ENCODE measurements around the gene GNAI3.
"Not testable (repeated sequence)": the region's sequence is repeated elsewhere in the genome, so short reads cannot be mapped to it uniquely, and the experiment has no call there.

GNAI3 gene

DNA sequence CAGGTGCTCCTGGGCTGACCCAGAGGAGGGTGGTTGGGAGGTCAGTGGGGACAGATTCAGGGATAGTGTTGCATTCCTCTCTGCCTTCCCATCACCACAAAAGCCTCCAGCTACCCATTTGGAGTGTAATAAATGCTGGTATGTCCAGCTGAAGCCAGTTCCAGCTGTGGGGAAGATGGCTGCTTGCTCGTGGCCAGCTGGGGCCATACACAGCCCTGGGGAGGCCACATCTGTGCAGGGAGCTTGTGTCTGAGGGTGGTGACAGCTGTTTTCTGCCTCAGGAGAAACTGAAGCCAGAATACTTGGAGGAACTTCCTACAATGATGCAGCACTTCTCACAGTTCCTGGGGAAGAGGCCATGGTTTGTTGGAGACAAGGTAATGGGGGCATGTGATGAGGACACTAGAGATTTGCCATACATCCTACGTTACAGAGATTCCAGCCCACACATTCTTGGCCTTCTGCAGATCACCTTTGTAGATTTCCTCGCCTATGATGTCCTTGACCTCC is 110.2 kb downstream of the GNAI3 start:
- DNase-seq = no peak
- Histone ChIP-seq H3K36me3 (no peaks in the 10 kb centered on the region), H3K9me3 (ENCODE audit: severe bottlenecking) (no peaks in the 10 kb centered on the region), H3K4me3 (ENCODE audit: low read depth, low read length) (no peak overlapping the region), H3K27ac (no peak overlapping the region), H3K27me3 (ENCODE audit: insufficient read depth, low read depth, severe bottlenecking) (no peaks in the 10 kb centered on the region)
- no peak for TF ChIP-seq CTCF (IDR thresholded peaks at IDR 0.05; ENCODE audit: low read depth, low read length)

GRCh38 chr1:109659145-109659544 is 110.7 kb downstream of the GNAI3 start:
- no peaks in the 10 kb centered on the region for H3K27me3 ChIP-seq (ENCODE audit: insufficient read depth, low read depth, severe bottlenecking)
- no peaks in the 10 kb centered on the region for H3K36me3 ChIP-seq
- no peak overlapping the region for H3K27ac ChIP-seq
- no peak overlapping the region for H3K4me3 ChIP-seq (ENCODE audit: low read depth, low read length)
- TF ChIP-seq CTCF (IDR thresholded peaks at IDR 0.05; ENCODE audit: low read depth, low read length) = no peak
- no peak for DNase-seq
- no peaks in the 10 kb centered on the region for H3K9me3 ChIP-seq (ENCODE audit: severe bottlenecking)

DNA sequence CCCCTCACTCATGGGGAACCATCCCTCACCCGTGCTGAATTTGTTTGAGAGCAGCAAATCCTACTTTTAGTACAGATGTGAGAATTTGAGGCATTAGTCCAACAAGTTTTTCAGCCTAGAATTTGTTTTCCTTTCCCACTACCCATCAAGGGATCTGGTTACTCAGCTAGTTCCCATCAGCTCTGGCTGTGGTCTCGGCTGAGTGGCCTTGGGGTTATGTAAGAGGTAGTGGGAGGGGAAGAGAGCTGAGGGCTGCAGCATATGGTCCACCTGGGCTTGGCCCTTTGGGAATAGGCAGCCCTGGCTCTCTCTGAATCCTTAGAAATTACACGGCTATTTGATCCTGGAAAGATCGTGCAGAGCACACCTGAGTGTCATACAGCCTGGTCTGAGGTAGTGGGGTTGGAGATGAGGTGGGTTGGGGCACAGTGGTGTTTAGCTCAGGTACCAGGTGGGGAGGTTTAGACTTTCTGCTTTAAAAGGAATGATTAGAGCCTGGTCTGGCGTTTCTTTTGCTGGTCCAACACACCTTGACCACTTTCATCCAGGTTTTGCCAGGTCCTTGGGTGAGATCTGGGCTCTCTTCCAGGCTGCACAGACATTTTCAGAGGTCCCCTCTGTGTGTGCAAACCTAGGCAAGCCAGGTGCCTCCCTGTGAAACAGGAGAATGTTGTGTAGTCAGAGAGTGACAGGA is 111.7 kb downstream of the GNAI3 start:
- Histone ChIP-seq H3K4me3 (ENCODE audit: low read depth, low read length) (no peak overlapping the region), H3K9me3 (ENCODE audit: severe bottlenecking) (no peaks in the 10 kb centered on the region), H3K36me3 (no peaks in the 10 kb centered on the region), H3K27me3 (ENCODE audit: insufficient read depth, low read depth, severe bottlenecking) (no peaks in the 10 kb centered on the region), H3K27ac (no peak overlapping the region)
- DNase-seq = peak; percentile 58
- no peak for TF ChIP-seq CTCF (IDR thresholded peaks at IDR 0.05; ENCODE audit: low read depth, low read length)

- not testable (repeated sequence) for H3K9me3 ChIP-seq (ENCODE audit: severe bottlenecking); DNase-seq; H3K4me3 ChIP-seq (ENCODE audit: low read depth, low read length); H3K27ac ChIP-seq; H3K27me3 ChIP-seq (ENCODE audit: insufficient read depth, low read depth, severe bottlenecking); H3K36me3 ChIP-seq
Observed at GRCh38 chr1:109660691-109661026, 112.2 kb downstream of the GNAI3 start.

DNA sequence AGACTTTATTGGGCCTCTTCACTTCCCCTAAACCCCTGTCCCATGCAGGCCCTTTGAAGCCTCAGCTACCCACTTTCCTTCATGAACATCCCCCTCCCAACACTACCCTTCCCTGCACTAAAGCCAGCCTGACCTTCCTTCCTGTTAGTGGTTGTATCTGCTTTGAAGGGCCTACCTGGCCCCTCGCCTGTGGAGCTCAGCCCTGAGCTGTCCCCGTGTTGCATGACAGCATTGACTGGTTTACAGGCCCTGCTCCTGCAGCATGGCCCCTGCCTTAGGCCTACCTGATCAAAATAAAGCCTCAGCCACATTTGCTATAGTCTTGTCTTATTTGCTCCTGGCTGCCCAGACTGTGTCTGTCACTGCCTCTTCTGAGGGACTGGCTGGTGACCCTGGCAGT is 113.0 kb downstream of the GNAI3 start:
- DNase-seq = no peak
- Histone ChIP-seq H3K9me3 (ENCODE audit: severe bottlenecking) (no peaks in the 10 kb centered on the region), H3K4me3 (ENCODE audit: low read depth, low read length) (no peak overlapping the region), H3K36me3 (no peaks in the 10 kb centered on the region), H3K27me3 (ENCODE audit: insufficient read depth, low read depth, severe bottlenecking) (no peaks in the 10 kb centered on the region), H3K27ac (no peak overlapping the region)
- TF ChIP-seq CTCF (IDR thresholded peaks at IDR 0.05; ENCODE audit: low read depth, low read length) = no peak

GRCh38 chr1:109664671-109665070 is 116.3 kb downstream of the GNAI3 start:
- Histone ChIP-seq H3K36me3 (no peaks in the 10 kb centered on the region), H3K27me3 (ENCODE audit: insufficient read depth, low read depth, severe bottlenecking) (no peaks in the 10 kb centered on the region), H3K27ac (no peak overlapping the region), H3K9me3 (ENCODE audit: severe bottlenecking) (no peaks in the 10 kb centered on the region), H3K4me3 (ENCODE audit: low read depth, low read length) (no peak overlapping the region)
- TF ChIP-seq CTCF (IDR thresholded peaks at IDR 0.05; ENCODE audit: low read depth, low read length) = no peak
- no peak for DNase-seq
